ENCODE measurements around the gene EDEM3. TPM values are rescaled to one million over a fixed set of nuclear protein-coding genes. Genes with fewer than 3 reads are reported as not detected.
A peak's percentile ranks its signal among the peaks of the same experiment; 100 is the strongest.

EDEM3 gene
- polyA plus RNA-seq, 1 donor (not counting 4 experiments of a cell fraction or from before 2014, with no cell fraction given) = 23.6 TPM

GRCh38 chr1:184665360-184665759 lies 89.3 kb downstream of the EDEM3 start:
- TF ChIP-seq EZH2 (IDR thresholded peaks at IDR 0.05; ENCODE audit: low read length) (no peak), CTCF (optimal IDR thresholded peaks at IDR 0.05 in 1 of 3, IDR thresholded peaks at IDR 0.05 in 1 of 3, conservative IDR thresholded peaks at IDR 0.05 in 1 of 3; ENCODE audit: extremely low read depth in 1 of 3, insufficient read depth in 2 of 3, low read length in 3 of 3) (no peak)
- Histone ChIP-seq H3K79me2 (ENCODE audit: control insufficient read depth, insufficient read depth, low read length) (no peaks in the 10 kb centered on the region), H3K27me3 (ENCODE audit: control insufficient read depth, extremely low read depth, insufficient read depth, low read length) (peaks cover 8% of the 10 kb centered on the region), H3K9me1 (ENCODE audit: control insufficient read depth, extremely low read depth, insufficient read depth, low read length) (no peaks in the 10 kb centered on the region), H3K9me3 (ENCODE audit: control insufficient read depth, low read depth, low read length) (no peaks in the 10 kb centered on the region), H3K27ac (ENCODE audit: control insufficient read depth, insufficient read depth, low read length) (no peak overlapping the region), H4K20me1 (ENCODE audit: control insufficient read depth, extremely low read depth, insufficient read depth, low read length) (no peaks in the 10 kb centered on the region), H3K9ac (ENCODE audit: control insufficient read depth, extremely low read depth, insufficient read depth, low read length) (no peak overlapping the region), H3K36me3 (ENCODE audit: control insufficient read depth in 2 of 2, extremely low read depth in 1 of 2, insufficient read depth in 2 of 2, low read length in 2 of 2) (no peaks in the 10 kb centered on the region), H2AFZ (ENCODE audit: control insufficient read depth, low read length) (no peak overlapping the region), H3K4me3 (ENCODE audit: control insufficient read depth in 2 of 3, extremely low read depth in 1 of 3, insufficient read depth in 2 of 3, low read depth in 1 of 3, low read length in 3 of 3) (no peak overlapping the region), H3K4me2 (ENCODE audit: control insufficient read depth, extremely low read depth, insufficient read depth, low read depth, low read length) (no peak overlapping the region), H3K4me1 (ENCODE audit: control insufficient read depth, extremely low read depth, insufficient read depth, low read length) (no peaks in the 10 kb centered on the region)
- no peak for FAIRE-seq
- dilution Hi-C loops (cut with MboI; ENCODE audit: extremely low pct_ligation_motif_present, low sequenced_read_pairs) = no loop called here
- DNase-seq (ENCODE audit: low read depth, low spot score) = no peak

DNA sequence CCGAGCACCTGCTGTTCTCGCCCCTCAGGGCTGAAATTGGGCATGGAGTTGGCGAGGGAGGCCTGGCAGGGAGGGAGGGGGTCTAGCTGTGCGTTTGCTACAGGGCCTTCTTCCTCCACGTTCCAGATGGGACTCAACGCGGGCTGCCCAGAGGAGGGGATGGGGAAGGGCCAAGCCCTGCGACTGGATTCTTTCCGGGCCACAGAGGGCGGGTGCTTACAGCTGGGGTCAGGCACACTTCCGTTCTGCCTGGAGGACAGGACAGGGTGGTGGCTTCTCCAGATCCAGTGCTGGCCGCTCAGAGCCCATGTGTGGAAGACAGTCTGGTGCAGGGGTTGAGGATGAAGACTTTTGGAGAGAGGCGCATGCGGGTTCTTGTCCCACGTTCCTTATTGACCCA lies 90.0 kb downstream of the EDEM3 start:
- Histone ChIP-seq H3K9me1 (ENCODE audit: control insufficient read depth, extremely low read depth, insufficient read depth, low read length) (no peaks in the 10 kb centered on the region), H3K36me3 (ENCODE audit: control insufficient read depth in 2 of 2, extremely low read depth in 1 of 2, insufficient read depth in 2 of 2, low read length in 2 of 2) (no peaks in the 10 kb centered on the region), H3K9me3 (ENCODE audit: control insufficient read depth, low read depth, low read length) (no peaks in the 10 kb centered on the region), H3K27me3 (ENCODE audit: control insufficient read depth, extremely low read depth, insufficient read depth, low read length) (peaks cover 8% of the 10 kb centered on the region), H3K79me2 (ENCODE audit: control insufficient read depth, insufficient read depth, low read length) (no peaks in the 10 kb centered on the region), H3K4me3 (ENCODE audit: control insufficient read depth in 2 of 3, extremely low read depth in 1 of 3, insufficient read depth in 2 of 3, low read depth in 1 of 3, low read length in 3 of 3) (no peak overlapping the region), H4K20me1 (ENCODE audit: control insufficient read depth, extremely low read depth, insufficient read depth, low read length) (no peaks in the 10 kb centered on the region), H3K4me2 (ENCODE audit: control insufficient read depth, extremely low read depth, insufficient read depth, low read depth, low read length) (peak overlapping the region; percentile 68), H3K4me1 (ENCODE audit: control insufficient read depth, extremely low read depth, insufficient read depth, low read length) (no peaks in the 10 kb centered on the region), H3K27ac (ENCODE audit: control insufficient read depth, insufficient read depth, low read length) (no peak overlapping the region), H3K9ac (ENCODE audit: control insufficient read depth, extremely low read depth, insufficient read depth, low read length) (no peak overlapping the region), H2AFZ (ENCODE audit: control insufficient read depth, low read length) (no peak overlapping the region)
- DNase-seq (ENCODE audit: low read depth, low spot score) (no peak), FAIRE-seq (no peak)
- TF ChIP-seq CTCF (optimal IDR thresholded peaks at IDR 0.05 in 1 of 3, IDR thresholded peaks at IDR 0.05 in 1 of 3, conservative IDR thresholded peaks at IDR 0.05 in 1 of 3; ENCODE audit: extremely low read depth in 1 of 3, insufficient read depth in 2 of 3, low read length in 3 of 3) (no peak), EZH2 (IDR thresholded peaks at IDR 0.05; ENCODE audit: low read length) (no peak)
- dilution Hi-C loops (cut with MboI; ENCODE audit: extremely low pct_ligation_motif_present, low sequenced_read_pairs) = no loop called here

Data from keratinocyte (primary cell).